Progenitor cell of endocrine pancreas (in vitro differentiated cells): ENCODE results near the gene TMEM181. TPM values are rescaled to one million over a fixed set of nuclear protein-coding genes. Genes with fewer than 3 reads are reported as not detected.

Experiments used
- DNase-seq: peaks from one replicate; pipeline ENCODE4 v3.0.0; 2021; ENCODE audit warnings: low spot score; ENCODE audit not compliant: unreplicated experiment
- H3K27ac Mint-ChIP-seq: 2 replicates; pipeline ENCODE4 v1.8.0; 2021; ENCODE audit warnings: mild to moderate bottlenecking, moderate library complexity, mixed read lengths
- H3K27me3 Mint-ChIP-seq: 2 replicates; pipeline ENCODE4 v1.8.0; 2021; ENCODE audit warnings: mixed read lengths
- H3K36me3 Mint-ChIP-seq: 2 replicates; pipeline ENCODE4 v1.8.0; 2022; ENCODE audit warnings: mixed read lengths; ENCODE audit not compliant: insufficient read depth
- H3K4me1 Mint-ChIP-seq: 2 replicates; pipeline ENCODE4 v1.8.0; 2021; ENCODE audit warnings: low read depth, mixed read lengths
- H3K4me3 Mint-ChIP-seq: 2 replicates; pipeline ENCODE4 v1.8.0; 2021; ENCODE audit warnings: low read depth, mild to moderate bottlenecking, moderate library complexity, mixed read lengths
- H3K9me3 Mint-ChIP-seq: 2 replicates; pipeline ENCODE4 v1.8.0; 2021; ENCODE audit warnings: low read depth, mixed read lengths
- CTCF ChIP-seq: fragments of 200-600 bp; sonication (generic); IDR thresholded peaks from one replicate; pipeline ENCODE4 v1.5.0; 2021; ENCODE audit warnings: antibody characterized with exemption, mild to moderate bottlenecking; ENCODE audit not compliant: unreplicated experiment
- total RNA-seq: library from RNA; stranded (reverse); gene quantifications from 2 replicates; pipeline ENCODE4 v1.2.1, GENCODE V29; 2021

TMEM181 gene
- total RNA-seq, 1 donor from 2014 or later: 33.9 TPM

GRCh38 chr6:158567152-158567551 lies 7.3 kb downstream of the TMEM181 start:
- Mint-ChIP-seq H3K27me3 (no peaks in the 10 kb centered on the region), H3K4me3 (no peak overlapping the region), H3K27ac (no peak overlapping the region), H3K36me3 (peaks cover 4% of the 10 kb centered on the region), H3K4me1 (peaks cover 33% of the 10 kb centered on the region), H3K9me3 (no peaks in the 10 kb centered on the region)
- no peak for DNase-seq
- TF ChIP-seq CTCF: no peak

DNA sequence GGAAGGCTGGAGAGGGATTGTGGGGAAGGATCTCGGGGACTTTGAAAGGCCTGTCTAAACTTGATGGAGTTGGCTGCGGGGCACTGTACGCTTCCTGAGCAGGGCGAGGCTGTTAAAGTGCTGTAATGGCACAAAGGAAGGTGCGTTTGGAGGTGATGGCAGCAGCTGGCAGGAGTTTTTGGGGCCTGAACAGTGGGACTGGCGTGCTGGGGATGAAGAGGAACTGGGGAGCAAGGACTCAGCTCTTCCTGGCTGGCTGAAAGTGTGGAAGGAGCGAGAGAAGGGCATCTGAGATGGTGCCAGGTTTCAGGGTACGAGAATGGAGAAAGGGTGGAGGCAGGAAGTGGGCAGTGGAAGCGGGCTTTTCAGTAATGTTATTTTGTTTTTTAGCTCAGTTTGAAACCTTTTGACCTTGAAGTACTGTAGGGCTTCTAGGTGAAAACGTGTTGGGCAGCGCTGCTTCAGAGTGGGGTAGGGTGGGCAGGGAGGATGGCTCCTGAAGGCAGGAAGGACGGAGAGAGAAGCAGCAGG lies 8.0 kb downstream of the TMEM181 start:
- Mint-ChIP-seq H3K4me3 (no peak overlapping the region), H3K9me3 (no peaks in the 10 kb centered on the region), H3K27me3 (no peaks in the 10 kb centered on the region), H3K36me3 (peaks cover 4% of the 10 kb centered on the region), H3K27ac (no peak overlapping the region), H3K4me1 (peaks cover 36% of the 10 kb centered on the region)
- no peak for TF ChIP-seq CTCF
- no peak for DNase-seq

DNA sequence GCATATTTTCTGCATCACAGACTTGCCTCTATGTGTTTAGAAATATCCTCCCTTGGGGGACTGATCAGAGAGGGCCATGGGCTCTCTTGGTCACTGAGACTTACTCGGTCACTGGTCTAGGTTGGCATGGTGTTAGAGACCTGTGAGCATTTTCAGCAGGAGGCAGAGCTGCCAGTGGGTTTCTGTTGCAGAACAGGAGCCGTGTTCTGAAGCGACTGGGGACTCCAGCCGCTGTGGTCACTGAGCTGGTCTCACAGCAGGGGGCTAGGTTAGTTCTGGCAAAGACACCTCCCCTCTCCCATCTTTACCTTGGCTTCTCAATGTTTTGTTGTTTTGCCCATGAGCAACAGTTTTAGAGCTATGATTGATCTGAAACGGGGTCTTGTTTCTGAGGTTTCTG lies 8.7 kb downstream of the TMEM181 start:
- no peak overlapping the region for H3K27ac Mint-ChIP-seq
- H3K4me3 Mint-ChIP-seq: no peak overlapping the region
- peaks cover 40% of the 10 kb centered on the region for H3K4me1 Mint-ChIP-seq
- peaks cover 7% of the 10 kb centered on the region for H3K36me3 Mint-ChIP-seq
- H3K27me3 Mint-ChIP-seq: no peaks in the 10 kb centered on the region
- no peak for DNase-seq
- no peak for TF ChIP-seq CTCF
- H3K9me3 Mint-ChIP-seq: no peaks in the 10 kb centered on the region

DNA sequence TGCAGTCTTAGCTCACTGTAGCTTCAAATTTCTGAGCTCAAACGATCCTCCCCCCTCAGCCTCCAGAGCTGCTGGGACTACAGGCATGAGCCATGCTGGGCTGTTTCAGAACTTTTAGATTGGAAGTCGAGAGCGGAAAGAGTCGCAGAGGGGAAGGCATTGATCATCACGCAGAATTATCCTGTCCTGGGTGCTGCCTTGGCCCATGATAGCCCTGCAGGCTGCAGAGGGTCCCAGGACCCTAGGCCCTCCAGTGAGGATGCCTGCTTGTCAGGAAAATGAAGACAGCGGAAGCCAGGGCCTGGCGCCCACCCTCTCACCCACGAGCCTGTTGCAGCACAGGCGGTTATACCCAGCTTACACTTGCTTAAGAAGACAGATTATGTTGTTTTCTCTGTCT lies 9.1 kb downstream of the TMEM181 start:
- Mint-ChIP-seq H3K4me3 (no peak overlapping the region), H3K9me3 (no peaks in the 10 kb centered on the region), H3K4me1 (peaks cover 41% of the 10 kb centered on the region), H3K36me3 (peaks cover 8% of the 10 kb centered on the region), H3K27ac (no peak overlapping the region), H3K27me3 (no peaks in the 10 kb centered on the region)
- DNase-seq: no peak
- no peak for TF ChIP-seq CTCF

GRCh38 chr6:158570681-158570962 lies 10.7 kb downstream of the TMEM181 start:
- Mint-ChIP-seq H3K27me3 (no peaks in the 10 kb centered on the region), H3K4me1 (peaks cover 49% of the 10 kb centered on the region), H3K9me3 (no peaks in the 10 kb centered on the region), H3K36me3 (peaks cover 9% of the 10 kb centered on the region), H3K27ac (no peak overlapping the region), H3K4me3 (no peak overlapping the region)
- TF ChIP-seq CTCF: no peak
- no peak for DNase-seq
